ENCODE results near the gene SMIM17.

GRCh38 chr19:56654151-56654550, 11.2 kb downstream of the SMIM17 start:
- TF ChIP-seq CTCF (IDR thresholded peaks at IDR 0.05; ENCODE audit: low read depth, low read length, missing input control), result no peak
- TF ChIP-seq RXRA (IDR thresholded peaks at IDR 0.05), result no peak
- TF ChIP-seq SP1 (IDR thresholded peaks at IDR 0.05), result no peak
- no peak for TF ChIP-seq TAF1 (conservative IDR thresholded peaks at IDR 0.05)
- TF ChIP-seq GABPA (IDR thresholded peaks at IDR 0.05 in 1 of 2, conservative IDR thresholded peaks at IDR 0.05 in 1 of 2), result no peak

Data from liver (tissue), 3 donors.